Measurements from ENCODE around the gene TCEAL7.

Gene TCEAL7

GRCh38 chrX:103376979-103377324 lies 46.9 kb downstream of the TCEAL7 start:
- peak overlapping the region; percentile 74 to 81 for H3K4me3 ChIP-seq (replicated peaks in 1 of 2; ENCODE audit: low read depth in 2 of 2, low read length in 2 of 2)
- TF ChIP-seq CTCF (IDR thresholded peaks at IDR 0.05; ENCODE audit: low read depth, low read length), result no peak
- DNase-seq (ENCODE audit: low read depth in 2 of 2), result peak in 1 of 2 donors; percentile 58

GRCh38 chrX:103378990-103379389 lies 49.0 kb downstream of the TCEAL7 start:
- H3K4me3 ChIP-seq (replicated peaks in 1 of 2; ENCODE audit: low read depth in 2 of 2, low read length in 2 of 2), result no peak overlapping the region
- no peak for TF ChIP-seq CTCF (IDR thresholded peaks at IDR 0.05; ENCODE audit: low read depth, low read length)
- DNase-seq (ENCODE audit: low read depth in 2 of 2), result no peak

All from cardiac fibroblast (primary cell).